A549 (cell line): ENCODE results near the gene LBX2. TPM values are rescaled to one million over a fixed set of nuclear protein-coding genes. Genes with fewer than 3 reads are reported as not detected.
A peak's percentile ranks its signal among the peaks of the same experiment; 100 is the strongest.

ENCODE experiments used
- ATAC-seq, 2 experiments: fragments of 200-7000 bp in 1 of 2; fragments of >200 bp in 1 of 2; cut with Nextera tagmentation in 1 of 2; cut with Tn5 transposase in 1 of 2; 3 replicates each; pipeline versions ENCODE4 v1.8.0 to v1.9.1; 2018 to 2020; ENCODE audit warnings: mild to moderate bottlenecking in 1 of 2, moderate library complexity in 1 of 2
- CTCF ChIA-PET: fragments of 300-600 bp; sonication (Branson Sonifier 250); formaldehyde crosslinking; extraction: SDS; loops from one replicate; lab custom pipeline; 2021; ENCODE audit warnings: antibody characterized with exemption, inconsistent platforms; lab: Yijun Ruan, JAX
- POLR2A ChIA-PET: fragments of 350-600 bp; formaldehyde crosslinking; extraction: SDS; loops from one replicate; lab custom pipeline; 2021; ENCODE audit warnings: antibody characterized with exemption, inconsistent platforms; lab: Yijun Ruan, JAX
- DNase-seq, 2 experiments: peaks; one replicate each; pipeline versions ENCODE4 v3.0.0 to v3.0.0-alpha.2; 2011 to 2016; ENCODE audit warnings: low read depth in 1 of 2, low spot score in 1 of 2
- FAIRE-seq: peaks from 2 replicates; lab custom pipeline; 2011; peaks lifted over from hg19 to GRCh38; lab: Jason Lieb, UNC
- H3K27ac ChIP-seq, 2 experiments: fragments of >200 bp; sonication (Bioruptor Twin); formaldehyde crosslinking; 3 replicates each; pipeline ENCODE4 v1.5.1; 2016 to 2017
- H3K4me1 ChIP-seq: fragments of >200 bp; sonication (Bioruptor Twin); formaldehyde crosslinking; 3 replicates; pipeline ENCODE4 v1.6.1; 2016
- H3K4me2 ChIP-seq: fragments of >200 bp; sonication (Bioruptor Twin); formaldehyde crosslinking; 3 replicates; pipeline ENCODE4 v1.6.1; 2016
- H3K4me3 ChIP-seq: fragments of >200 bp; sonication (Bioruptor Twin); formaldehyde crosslinking; 3 replicates; pipeline ENCODE4 v1.5.1; 2016
- H3K9me3 ChIP-seq: fragments of >200 bp; sonication (Bioruptor Twin); formaldehyde crosslinking; 3 replicates; pipeline ENCODE4 v1.6.1; 2016
- BHLHE40 ChIP-seq: IDR thresholded peaks from 2 replicates; pipeline ENCODE4 v1.6.1; 2012; ENCODE audit warnings: low read depth, low read length, inconsistent platforms
- CBX2 ChIP-seq: fragments of 200-600 bp; sonication (generic); IDR thresholded peaks from 2 replicates; pipeline ENCODE4 v1.6.1; 2016; ENCODE audit warnings: low read depth, mild to moderate bottlenecking, borderline replicate concordance
- CEBPB ChIP-seq, 2 experiments: fragments of >200 bp in 1 of 2; sonication (Bioruptor Twin) in 1 of 2; formaldehyde crosslinking in 1 of 2; IDR thresholded peaks; 2 replicates each; pipeline ENCODE4 v1.6.1; 2012 to 2016
- CHD2 ChIP-seq: fragments of 150-350 bp; IDR thresholded peaks from 2 replicates; pipeline ENCODE4 v1.6.1; 2014; ENCODE audit warnings: low read length; ENCODE audit not compliant: partially characterized antibody
- CTCF ChIP-seq: fragments of >200 bp; sonication (Bioruptor Twin); formaldehyde crosslinking; IDR thresholded peaks from 3 replicates; pipeline ENCODE4 v1.5.1; 2016
- ESRRA ChIP-seq: fragments of 150-350 bp; IDR thresholded peaks from 2 replicates; pipeline ENCODE4 v1.6.1; 2014; ENCODE audit warnings: mild to moderate bottlenecking, low read length, borderline replicate concordance
- FOSL2 ChIP-seq, 2 experiments: fragments of 450-650 bp in 1 of 2; fragments of >200 bp in 1 of 2; sonication (Bioruptor Twin) in 1 of 2; formaldehyde crosslinking; IDR thresholded peaks; 2 replicates each; pipeline versions ENCODE4 v1.5.0 to v1.6.1; 2016 to 2020; ENCODE audit warnings: mild to moderate bottlenecking in 1 of 2, moderate library complexity in 1 of 2
- GATA3 ChIP-seq: IDR thresholded peaks from 2 replicates; pipeline ENCODE4 v1.6.1; 2012; ENCODE audit warnings: borderline replicate concordance
- HDAC2 ChIP-seq: fragments of 200-600 bp; sonication (generic); IDR thresholded peaks from 2 replicates; pipeline ENCODE4 v1.6.1; 2016
- HEYL ChIP-seq: fragments of 250-450 bp; sonication (Bioruptor Pico); IDR thresholded peaks from 2 replicates; pipeline ENCODE4 v1.8.0; 2021; ENCODE audit warnings: mild to moderate bottlenecking, moderate library complexity
- HOXB13 ChIP-seq: fragments of 250-450 bp; sonication (Bioruptor Pico); IDR thresholded peaks from 2 replicates; pipeline ENCODE4 v1.5.0; 2020; ENCODE audit warnings: low read depth, mild to moderate bottlenecking, moderate library complexity
- KDM5A ChIP-seq: fragments of 200-600 bp; sonication (generic); IDR thresholded peaks from 2 replicates; pipeline ENCODE4 v1.6.1; 2016; ENCODE audit warnings: antibody characterized with exemption, mild to moderate bottlenecking
- MAFK ChIP-seq: fragments of 450-650 bp; IDR thresholded peaks from 2 replicates; pipeline ENCODE4 v1.6.1; 2014; ENCODE audit not compliant: partially characterized antibody
- MAZ ChIP-seq: fragments of 150-350 bp; IDR thresholded peaks from 2 replicates; pipeline ENCODE4 v1.6.1; 2014; ENCODE audit warnings: antibody characterized with exemption, low read depth, low read length, borderline replicate concordance
- MYC ChIP-seq: IDR thresholded peaks from 2 replicates; pipeline ENCODE4 v1.6.1; 2012; ENCODE audit warnings: mild to moderate bottlenecking, inconsistent platforms, low read length, improper control_type of control experiment, borderline replicate concordance
- NFE2L2 ChIP-seq: fragments of 150-350 bp; conservative IDR thresholded peaks from 2 replicates; pipeline ENCODE4 v1.6.1; 2014; ENCODE audit warnings: low read length
- POLR2A ChIP-seq: IDR thresholded peaks from 2 replicates; pipeline ENCODE4 v1.6.1; 2012; ENCODE audit warnings: mild to moderate bottlenecking, low read length
- RAD21 ChIP-seq, 2 experiments: fragments of >200 bp in 1 of 2; sonication (Bioruptor Twin) in 1 of 2; formaldehyde crosslinking in 1 of 2; IDR thresholded peaks in 1 of 2; conservative IDR thresholded peaks in 1 of 2; 2 replicates in 1 of 2; 3 replicates in 1 of 2; pipeline ENCODE4 v1.6.1; 2012 to 2018; ENCODE audit warnings: inconsistent platforms in 1 of 2
- RCOR1 ChIP-seq: fragments of 150-350 bp; IDR thresholded peaks from 2 replicates; pipeline ENCODE4 v1.6.1; 2014; ENCODE audit warnings: antibody characterized with exemption, low read length, low read depth
- RFX5 ChIP-seq: fragments of 450-650 bp; IDR thresholded peaks from 2 replicates; pipeline ENCODE4 v1.7.1; 2014; ENCODE audit warnings: antibody characterized with exemption, mild to moderate bottlenecking, moderate library complexity
- SMC3 ChIP-seq: fragments of >200 bp; sonication (Bioruptor Twin); formaldehyde crosslinking; IDR thresholded peaks from 3 replicates; pipeline ENCODE4 v1.6.1; 2018; ENCODE audit warnings: inconsistent platforms
- SREBF2 ChIP-seq: fragments of 450-650 bp; IDR thresholded peaks from 2 replicates; pipeline ENCODE4 v1.6.1; 2014; ENCODE audit warnings: mild to moderate bottlenecking, moderate library complexity
- ZC3H11A ChIP-seq: fragments of 450-650 bp; IDR thresholded peaks from 2 replicates; pipeline ENCODE4 v1.6.1; 2014; ENCODE audit warnings: antibody characterized with exemption, mild to moderate bottlenecking
- WGBS: methylation state at CpG from one replicate; pipeline ENCODE4 v1.1.6; 2017; ENCODE audit errors: missing lambda C conversion rate; 5-methylcytosine and 5-hydroxymethylcytosine counted together
- polyA plus RNA-seq, 4 experiments: library from polyadenylated mRNA; depleted of rRNA in 3 of 4; stranded (reverse); fragments of >200 nt; fragmentation: RNase III in 1 of 4; extraction: RNeasy Plus Mini Kit Qiagen cat#74134 plus additional on column Dnase treatment in 1 of 4; gene quantifications; 2 replicates in 3 of 4; 3 replicates in 1 of 4; pipeline ENCODE4 v1.2.3, GENCODE V29; 2011 to 2017
- TF ChIP-seq, protein P1 (sequence below): fragments of >200 bp; sonication (Bioruptor Twin); formaldehyde crosslinking; IDR thresholded peaks from 3 replicates; pipeline ENCODE4 v1.6.1; 2016
- TF ChIP-seq, protein P2 (sequence below): IDR thresholded peaks from 2 replicates; pipeline ENCODE4 v1.6.1; 2012; ENCODE audit warnings: low read depth, borderline replicate concordance
- TF ChIP-seq, protein P3 (sequence below): fragments of >200 bp; sonication (Bioruptor Twin); formaldehyde crosslinking; IDR thresholded peaks from 2 replicates; pipeline ENCODE4 v1.6.1; 2016

Gene LBX2
- polyA plus RNA-seq, 2 of the 4 experiments (the other 2 are of a cell fraction): 0.84 to 2.4 TPM

GRCh38 chr2:74534411-74534810 lies 35.0 kb upstream of the LBX2 start:
- Histone ChIP-seq H3K4me3 (no peak overlapping the region), H3K4me2 (no peak overlapping the region), H3K27ac (no peak overlapping the region), H3K4me1 (peaks cover 7% of the 10 kb centered on the region; the same call in 2 of the 3 replicates), H3K9me3 (no peaks in the 10 kb centered on the region)
- ChIA-PET POLR2A (no interaction called here), CTCF (interaction anchor here (0.7 to 8.5 kb wide), 5 partner anchors 10 to 53 kb away, joined by 4 to 92 read pairs (median 45); partner anchors contain the start of genes CCDC142, PCGF1 and TTC31)
- DNase-seq (no peak), FAIRE-seq (no peak), ATAC-seq (no peak)
- TF ChIP-seq POLR2A: 0 out of 2 replicates have a peak, but pooled peaks have one; percentile 6
- TF ChIP-seq ESRRA: no peak
- WGBS: 83% methylated on average over 9 of the region's 12 CpGs

- WGBS: 78% methylated on average over 4 of the region's 4 CpGs
- H3K9me3 ChIP-seq: no peaks in the 10 kb centered on the region
- DNase-seq (no peak), FAIRE-seq (no peak), ATAC-seq (no peak)
- H3K4me2 ChIP-seq: no peak overlapping the region
- H3K4me3 ChIP-seq: no peak overlapping the region
- H3K27ac ChIP-seq: no peak overlapping the region
- peaks cover 8% of the 10 kb centered on the region for H3K4me1 ChIP-seq
- TF ChIP-seq ZC3H11A (no peak), FOSL2 (IDR thresholded peaks at IDR 0.05) (no peak), FOSL2 (CRISPR knock-in tag; IDR thresholded peaks at IDR 0.05) (no peak), CEBPB (IDR thresholded peaks at IDR 0.05) (no peak), RAD21 (conservative IDR thresholded peaks at IDR 0.05 in 1 of 2, IDR thresholded peaks at IDR 0.05 in 1 of 2) (no peak), MYC (no peak), NFE2L2 (no peak), SMC3 (no peak), RCOR1 (no peak), HDAC2 (no peak), GATA3 (no peak), CBX2 (no peak), CHD2 (no peak), MAZ (no peak), HOXB13 (CRISPR knock-in tag) (no peak), RFX5 (no peak), SREBF2 (no peak)
- TF ChIP-seq, protein P1, sequence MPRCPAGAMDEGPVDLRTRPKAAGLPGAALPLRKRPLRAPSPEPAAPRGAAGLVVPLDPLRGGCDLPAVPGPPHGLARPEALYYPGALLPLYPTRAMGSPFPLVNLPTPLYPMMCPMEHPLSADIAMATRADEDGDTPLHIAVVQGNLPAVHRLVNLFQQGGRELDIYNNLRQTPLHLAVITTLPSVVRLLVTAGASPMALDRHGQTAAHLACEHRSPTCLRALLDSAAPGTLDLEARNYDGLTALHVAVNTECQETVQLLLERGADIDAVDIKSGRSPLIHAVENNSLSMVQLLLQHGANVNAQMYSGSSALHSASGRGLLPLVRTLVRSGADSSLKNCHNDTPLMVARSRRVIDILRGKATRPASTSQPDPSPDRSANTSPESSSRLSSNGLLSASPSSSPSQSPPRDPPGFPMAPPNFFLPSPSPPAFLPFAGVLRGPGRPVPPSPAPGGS: no peak
- TF ChIP-seq, protein P2, sequence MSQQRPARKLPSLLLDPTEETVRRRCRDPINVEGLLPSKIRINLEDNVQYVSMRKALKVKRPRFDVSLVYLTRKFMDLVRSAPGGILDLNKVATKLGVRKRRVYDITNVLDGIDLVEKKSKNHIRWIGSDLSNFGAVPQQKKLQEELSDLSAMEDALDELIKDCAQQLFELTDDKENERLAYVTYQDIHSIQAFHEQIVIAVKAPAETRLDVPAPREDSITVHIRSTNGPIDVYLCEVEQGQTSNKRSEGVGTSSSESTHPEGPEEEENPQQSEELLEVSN: no peak
- TF ChIP-seq, all 56 proteins: peak for 0
- ChIA-PET CTCF (interaction anchor here (0.5 to 8.5 kb wide), 17 partner anchors 11 to 819 kb away, joined by 3 to 92 read pairs (median 6); partner anchors contain the start of genes CCDC142, LBX2, PCGF1 and TTC31), POLR2A (no interaction called here)
Measured at GRCh38 chr2:74533464-74533863, 34.1 kb upstream of the LBX2 start.

- FAIRE-seq (no peak), ATAC-seq (no peak), DNase-seq (peak; percentile 55 to 75)
- TF ChIP-seq KDM5A (no peak), CTCF (peak; percentile 70), SMC3 (peak; percentile 50), MYC (no peak), HOXB13 (CRISPR knock-in tag) (no peak), HEYL (CRISPR knock-in tag) (no peak), MAFK (peak; percentile 82), RAD21 (conservative IDR thresholded peaks at IDR 0.05 in 1 of 2, IDR thresholded peaks at IDR 0.05 in 1 of 2) (peak; percentile 74 to 80), BHLHE40 (no peak), CEBPB (IDR thresholded peaks at IDR 0.05) (no peak), POLR2A (no peak)
- TF ChIP-seq, protein P3, sequence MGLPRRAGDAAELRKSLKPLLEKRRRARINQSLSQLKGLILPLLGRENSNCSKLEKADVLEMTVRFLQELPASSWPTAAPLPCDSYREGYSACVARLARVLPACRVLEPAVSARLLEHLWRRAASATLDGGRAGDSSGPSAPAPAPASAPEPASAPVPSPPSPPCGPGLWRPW: no peak
- Histone ChIP-seq H3K4me1 (peaks cover 17% of the 10 kb centered on the region), H3K4me3 (no peak overlapping the region), H3K27ac (no peak overlapping the region), H3K9me3 (no peaks in the 10 kb centered on the region), H3K4me2 (no peak overlapping the region)
- POLR2A ChIA-PET: interaction anchor here (1.0 to 1.9 kb wide), 3 partner anchors 49 to 92 kb away, joined by 3 to 6 read pairs (median 4); partner anchors contain the start of genes CCDC142 and TTC31
- CTCF ChIA-PET: interaction anchor here (0.7 to 8.5 kb wide), 32 partner anchors 10 to 293 kb away, joined by 3 to 92 read pairs (median 6); partner anchors contain the start of genes C2orf81, CCDC142, LBX2 and LOXL3
Measured at GRCh38 chr2:74532222-74532621, 32.8 kb upstream of the LBX2 start.
